ENCODE data around the gene NR2E1.

NR2E1 gene

GRCh38 chr6:108165714-108166663 lies at the start of gene NR2E1:
Gene NR2E1 (plus strand): TSS chr6:108166022. CDS start chr6:108166766, 744 bp downstream.
- no peak for DNase-seq (ENCODE audit: low read depth)

- DNase-seq (ENCODE audit: low read depth) = no peak
Observed at GRCh38 chr6:108116546-108117426, 49.0 kb upstream of the NR2E1 start.

DNA sequence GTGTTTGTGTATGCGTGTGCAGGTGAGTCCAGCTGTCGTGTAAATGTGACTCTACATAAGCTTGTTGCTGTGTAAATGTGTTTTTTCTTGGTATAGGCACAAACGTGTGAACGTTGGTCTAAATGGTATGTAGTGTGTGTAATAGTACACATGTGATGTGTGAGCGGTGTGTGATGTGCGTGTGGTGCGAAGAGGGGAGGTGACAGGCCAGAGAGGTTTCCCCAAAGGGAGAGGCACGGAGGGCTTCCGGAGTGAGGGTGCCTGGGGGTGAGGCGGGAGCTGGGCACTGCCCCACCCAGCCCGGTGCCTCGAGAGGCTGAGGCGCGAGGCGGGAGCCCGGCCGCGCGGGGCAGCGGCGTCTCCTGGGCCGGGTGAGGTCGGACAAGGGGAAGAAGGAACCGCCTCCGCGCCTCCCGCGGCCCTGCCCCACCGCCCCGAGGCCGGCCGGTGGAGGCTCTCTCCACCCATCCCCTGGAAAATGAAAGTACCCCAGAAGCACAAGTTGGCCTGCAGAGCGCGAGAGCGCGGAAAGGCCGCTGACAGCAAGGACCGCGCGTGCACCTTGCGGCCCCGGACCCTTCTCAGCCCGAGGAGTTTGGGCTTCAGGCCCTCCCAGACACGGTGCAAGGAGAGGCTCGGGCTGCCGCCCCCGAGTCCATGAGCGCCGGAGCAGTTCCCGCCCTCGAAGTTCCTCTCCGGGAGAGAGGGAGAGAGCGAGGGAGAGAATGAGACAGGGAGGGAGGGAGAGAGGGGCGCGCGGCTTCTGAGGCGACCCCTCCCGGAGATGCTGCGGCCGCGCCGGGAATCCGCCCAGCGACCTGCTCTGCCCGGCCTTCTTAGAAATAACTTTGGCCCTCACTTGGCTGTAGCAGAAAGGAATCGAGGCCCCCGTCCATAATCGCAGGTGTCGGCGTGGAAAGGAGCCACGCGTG lies 48.1 kb upstream of the NR2E1 start:
- DNase-seq (ENCODE audit: low read depth) = no peak

- no peak for DNase-seq (ENCODE audit: low read depth)
Observed at GRCh38 chr6:108118359-108118724, 47.5 kb upstream of the NR2E1 start.

DNA sequence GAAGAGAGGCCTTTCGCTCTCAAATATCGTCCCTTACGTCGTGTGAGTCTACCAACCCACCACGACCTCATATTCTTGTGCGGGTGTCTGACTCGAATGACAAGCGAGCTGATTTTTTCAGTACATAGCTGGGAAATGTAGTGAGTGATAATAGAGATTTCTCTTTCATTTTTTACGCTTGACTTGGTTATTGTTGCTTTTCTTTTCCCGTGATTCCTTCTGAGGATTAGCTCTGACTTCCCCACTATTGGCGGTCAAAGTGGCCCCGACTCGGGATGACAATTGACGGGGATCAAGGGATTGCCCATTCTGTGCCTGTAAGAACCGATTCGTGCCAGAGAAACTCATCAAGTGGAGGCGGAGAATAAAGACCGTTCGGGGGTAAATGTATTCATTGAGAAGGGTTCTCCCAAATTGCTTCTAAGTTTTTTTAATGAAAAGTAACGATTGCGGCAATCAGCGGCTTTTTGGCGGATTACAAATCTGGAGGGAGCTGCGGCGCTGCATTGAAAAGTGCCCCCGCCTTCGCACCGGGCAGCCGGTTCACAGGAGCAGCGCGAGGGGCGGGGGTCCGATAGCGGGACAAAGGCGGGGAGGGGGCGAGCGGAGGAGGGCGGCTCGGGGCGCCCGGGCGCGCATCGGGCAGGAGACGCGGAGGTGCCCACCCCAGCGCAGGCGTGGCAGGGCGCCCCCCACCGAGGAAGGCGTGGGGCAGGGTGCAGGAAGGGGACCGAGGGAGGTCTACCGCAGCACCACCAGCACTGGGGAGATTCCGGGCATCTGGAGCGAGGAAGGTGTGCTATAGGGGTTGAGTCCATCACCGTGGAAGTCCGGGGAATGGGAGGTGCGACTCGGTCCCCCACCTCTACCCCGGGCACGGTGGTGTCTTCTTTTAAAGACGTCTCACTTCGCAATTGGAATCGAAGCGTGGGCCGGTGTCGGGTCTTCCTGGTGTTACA lies 46.7 kb upstream of the NR2E1 start:
- no peak for DNase-seq (ENCODE audit: low read depth)

DNA sequence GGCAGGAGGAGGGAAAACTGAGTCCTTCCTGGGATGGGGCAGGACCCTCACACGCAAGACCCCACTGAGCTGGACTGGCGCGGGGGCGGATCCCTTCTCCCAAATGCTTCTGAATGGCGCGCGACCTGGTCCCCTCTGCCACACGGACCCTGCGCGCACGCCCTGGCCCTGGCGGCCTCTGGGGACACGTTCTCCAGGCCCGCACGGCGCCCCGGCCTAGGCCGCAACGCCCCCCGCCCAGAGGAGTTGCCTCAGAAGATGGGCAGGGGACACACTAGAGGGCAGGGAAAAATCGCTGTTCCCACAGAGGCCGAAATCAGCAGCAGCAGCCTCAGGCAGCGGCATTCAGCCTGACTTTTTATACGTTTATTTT lies 46.1 kb upstream of the NR2E1 start:
- no peak for DNase-seq (ENCODE audit: low read depth)

DNA sequence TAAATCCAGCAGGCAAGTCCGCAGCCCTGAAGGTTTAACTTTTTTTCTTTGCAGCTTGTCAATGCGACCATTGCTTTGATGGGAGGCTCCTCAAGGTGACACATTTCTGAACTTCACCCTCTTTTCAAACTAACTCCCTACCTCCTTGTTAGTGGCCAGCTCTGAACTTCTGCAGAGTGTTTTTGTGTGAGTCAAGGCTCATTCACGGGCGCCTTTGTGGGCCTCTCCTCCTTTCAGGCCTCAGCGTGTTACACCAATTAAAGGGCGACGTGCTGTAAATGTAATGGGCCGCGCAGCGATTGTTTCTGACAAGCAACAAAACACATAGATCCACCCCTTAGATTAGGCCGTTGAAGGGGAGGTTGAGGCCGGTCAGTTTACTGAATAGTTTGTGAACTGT lies 45.5 kb upstream of the NR2E1 start:
- no peak for DNase-seq (ENCODE audit: low read depth)

DNA sequence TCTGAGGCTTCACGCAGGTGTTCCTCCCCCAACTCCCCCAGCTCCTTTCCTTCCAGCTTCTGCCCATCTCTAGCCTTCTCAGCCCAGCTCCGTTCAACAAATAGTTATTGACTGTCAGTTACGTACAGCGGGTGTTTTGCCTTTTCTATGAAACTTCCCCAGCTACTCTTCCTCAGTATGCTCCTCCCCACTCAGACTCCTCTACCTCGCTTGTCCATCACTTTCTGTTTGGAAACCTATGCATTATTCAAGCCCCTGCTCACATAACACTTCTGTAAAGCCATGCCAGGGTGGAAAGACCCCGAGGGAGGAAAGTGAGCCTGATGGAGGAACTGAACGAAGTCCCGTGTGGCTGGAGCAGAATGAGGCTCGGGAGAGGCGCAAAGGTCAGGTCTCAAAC lies 44.2 kb upstream of the NR2E1 start:
- no peak for DNase-seq (ENCODE audit: low read depth)

- DNase-seq (ENCODE audit: low read depth) = no peak
Observed at GRCh38 chr6:108123481-108123929, 42.3 kb upstream of the NR2E1 start.

DNA sequence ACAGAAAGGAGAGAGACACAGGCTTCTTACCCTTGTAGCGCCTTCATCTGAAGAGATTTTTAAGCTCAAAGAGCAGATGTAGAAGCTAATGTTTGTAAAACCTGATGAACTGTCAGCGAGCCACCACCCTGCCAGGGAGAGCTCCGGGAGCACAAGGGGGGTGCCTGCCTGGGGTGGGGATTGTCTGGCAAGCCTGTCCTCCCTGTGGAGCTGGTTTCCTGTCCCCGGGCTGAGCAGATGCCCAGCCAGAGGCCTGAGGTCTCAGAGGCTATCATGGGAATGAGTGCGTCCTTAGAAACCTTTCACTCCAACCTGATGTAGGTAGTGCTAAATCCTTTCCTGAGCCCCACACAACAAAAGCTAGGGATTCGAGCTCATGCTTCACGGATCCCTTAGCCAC lies 41.9 kb upstream of the NR2E1 start:
- no peak for DNase-seq (ENCODE audit: low read depth)

DNA sequence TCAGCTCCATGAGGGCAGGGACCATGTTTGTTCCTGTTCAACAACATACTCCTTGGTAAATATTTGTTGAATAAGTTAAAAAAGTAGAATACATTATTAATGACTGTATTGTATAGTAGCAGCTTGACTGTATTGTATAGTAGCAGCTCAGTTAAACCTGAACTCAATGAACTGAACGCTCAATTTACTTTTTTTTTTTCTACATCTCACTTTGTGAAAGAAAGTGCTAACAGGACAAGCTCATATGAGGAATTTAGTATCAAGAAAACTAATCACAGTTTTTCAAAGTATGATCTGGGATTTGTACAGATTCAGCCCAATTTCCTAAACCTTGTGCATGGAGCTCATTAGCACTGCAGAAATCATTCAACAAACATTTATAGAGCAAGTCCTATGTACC lies 38.8 kb upstream of the NR2E1 start:
- no peak for DNase-seq (ENCODE audit: low read depth)

- DNase-seq (ENCODE audit: low read depth) = no peak
Observed at GRCh38 chr6:108127826-108128225, 38.0 kb upstream of the NR2E1 start.

DNA sequence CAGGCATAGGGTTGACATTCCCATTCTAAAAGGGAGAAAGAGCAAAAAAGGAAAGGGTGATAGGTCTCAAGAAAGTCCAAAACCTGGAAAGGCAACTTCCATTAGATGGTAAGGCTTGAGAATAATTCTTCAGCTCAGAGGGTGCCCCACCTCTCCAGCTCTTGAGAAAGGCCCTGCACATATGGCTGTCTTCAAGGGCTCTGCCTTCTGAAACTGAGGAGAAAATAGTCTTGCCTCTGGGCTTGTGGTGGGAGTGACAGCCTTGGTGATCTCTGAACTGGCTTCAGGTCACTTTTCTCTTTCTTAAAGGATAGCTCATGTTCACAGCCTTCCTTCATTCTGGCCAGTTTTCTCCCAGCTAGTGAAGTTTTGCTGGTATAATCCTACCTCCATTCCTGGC lies 35.6 kb upstream of the NR2E1 start:
- DNase-seq (ENCODE audit: low read depth) = no peak

- no peak for DNase-seq (ENCODE audit: low read depth)
Observed at GRCh38 chr6:108132863-108133262, 33.0 kb upstream of the NR2E1 start.

DNA sequence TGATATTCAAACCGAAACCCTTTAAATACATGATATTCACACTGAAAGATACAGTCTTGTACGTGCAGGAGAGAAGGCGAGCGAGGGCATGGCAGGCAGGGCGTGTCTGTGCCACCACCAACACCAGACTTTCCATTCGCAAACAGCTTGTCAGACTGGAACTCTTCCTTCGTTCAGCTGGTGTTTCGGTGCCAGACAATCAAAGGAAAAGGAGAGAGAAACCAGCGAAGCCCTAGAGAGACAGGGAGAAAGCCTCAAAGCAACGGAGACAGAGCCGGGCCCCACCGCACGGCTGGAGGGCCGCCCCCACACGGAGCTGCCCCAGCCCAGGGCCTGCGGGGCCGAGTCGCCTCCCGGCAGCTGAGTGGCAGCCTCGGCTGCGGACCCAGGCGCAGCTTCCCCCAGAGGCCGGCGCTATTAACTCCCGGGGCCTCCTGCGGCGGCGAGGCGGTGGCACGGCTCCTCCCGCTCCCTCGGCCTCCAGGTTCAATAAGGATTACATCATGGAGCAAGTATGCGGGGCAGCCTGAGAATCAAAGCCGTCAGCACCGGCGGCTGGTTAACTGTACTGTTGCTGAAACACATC lies 32.1 kb upstream of the NR2E1 start:
- DNase-seq (ENCODE audit: low read depth) = no peak

DNA sequence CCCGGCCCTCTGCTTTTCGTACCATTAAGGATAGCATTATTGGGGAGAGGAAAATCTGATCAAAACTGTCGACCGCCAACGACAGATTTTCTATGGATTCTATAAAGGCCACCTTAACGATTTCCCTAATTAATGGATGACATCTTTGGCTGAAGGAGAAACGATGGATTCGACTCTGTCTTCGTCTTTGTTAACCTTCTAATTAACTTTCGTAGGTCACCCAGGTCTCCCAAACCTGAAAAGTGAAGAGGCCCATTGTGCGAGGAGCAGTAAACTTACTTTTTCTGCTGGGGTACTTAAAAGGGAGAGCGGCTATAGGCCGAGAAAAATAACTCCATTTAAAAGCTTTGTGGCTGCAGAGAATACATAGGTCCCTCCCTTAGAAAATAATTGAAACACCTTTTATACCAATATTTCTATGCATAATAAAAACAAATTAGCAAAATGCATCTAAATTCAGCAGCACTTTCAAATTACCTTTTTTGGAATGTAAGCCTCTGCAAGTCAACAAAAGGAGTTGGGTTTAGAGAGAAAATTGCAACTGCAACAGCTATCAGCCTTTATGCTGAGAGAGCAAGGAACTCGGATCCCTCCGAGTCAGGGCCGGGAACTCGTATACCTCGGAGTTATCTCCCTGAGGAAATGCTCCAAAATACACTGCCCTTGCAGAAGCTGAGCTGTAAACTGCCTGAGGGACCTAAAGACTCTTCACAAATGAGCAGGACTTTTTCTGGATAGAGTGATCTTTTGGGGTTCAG lies 31.4 kb upstream of the NR2E1 start:
- DNase-seq (ENCODE audit: low read depth) = no peak

- DNase-seq (ENCODE audit: low read depth) = no peak
Observed at GRCh38 chr6:108142240-108142639, 23.6 kb upstream of the NR2E1 start.

DNA sequence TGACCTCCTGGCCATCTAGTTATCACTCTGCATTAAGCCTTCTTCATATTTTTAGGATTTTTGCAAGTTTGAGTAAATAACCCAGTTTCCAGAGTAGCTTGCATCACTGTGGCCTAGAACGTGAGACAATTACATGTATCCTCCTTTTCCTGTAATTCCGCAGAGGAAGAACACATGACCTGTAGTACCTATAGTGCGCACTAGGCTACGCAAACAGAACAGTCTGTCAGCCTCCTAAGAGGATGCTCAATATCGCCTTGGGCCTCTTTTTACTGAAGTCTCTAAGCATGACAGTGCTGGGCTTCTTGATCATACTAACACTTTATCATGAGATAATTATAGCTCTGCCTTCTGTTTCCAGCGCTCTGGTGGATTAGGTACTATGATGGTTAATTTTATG lies 20.2 kb upstream of the NR2E1 start:
- no peak for DNase-seq (ENCODE audit: low read depth)

GRCh38 chr6:108152446-108152845 lies 13.4 kb upstream of the NR2E1 start:
- DNase-seq (ENCODE audit: low read depth) = no peak
